WTC11 (cell line): ENCODE measurements around the gene LARGE1.

Experiments
- AFF4 ChIP-seq: sonication (generic); formaldehyde crosslinking; IDR thresholded peaks from 2 replicates; pipeline ENCODE4 v1.8.1; 2023; ENCODE audit warnings: mild to moderate bottlenecking, missing genetic modification reagents, borderline replicate concordance
- CTCF ChIP-seq: fragments of 200-600 bp; IDR thresholded peaks from 2 replicates; pipeline ENCODE4 v1.8.0; 2022; ENCODE audit warnings: antibody characterized with exemption
- JUN ChIP-seq: sonication (generic); formaldehyde crosslinking; IDR thresholded peaks from 2 replicates; pipeline ENCODE4 v1.8.0; 2023; ENCODE audit warnings: mild to moderate bottlenecking, missing genetic modification reagents
- SMAD3 ChIP-seq: sonication (generic); formaldehyde crosslinking; IDR thresholded peaks from 2 replicates; pipeline ENCODE4 v1.8.0; 2022; ENCODE audit warnings: missing genetic modification reagents, mild to moderate bottlenecking, borderline replicate concordance
- TEAD4 ChIP-seq: sonication (generic); formaldehyde crosslinking; IDR thresholded peaks from 2 replicates; pipeline ENCODE4 v1.8.0; 2022; ENCODE audit warnings: mild to moderate bottlenecking, missing genetic modification reagents
- USF1 ChIP-seq: sonication (generic); formaldehyde crosslinking; IDR thresholded peaks from 2 replicates; pipeline ENCODE4 v1.8.0; 2022; ENCODE audit warnings: mild to moderate bottlenecking, missing genetic modification reagents
- ZNF121 ChIP-seq: sonication (generic); formaldehyde crosslinking; IDR thresholded peaks from 2 replicates; pipeline ENCODE4 v1.8.0; 2023; ENCODE audit warnings: missing genetic modification reagents
- ZNF416 ChIP-seq: fragments of 250-450 bp; sonication (Bioruptor Pico); IDR thresholded peaks from 2 replicates; pipeline ENCODE4 v1.9.0; 2021; ENCODE audit warnings: mild to moderate bottlenecking, inconsistent platforms

GRCh38 chr22:33260498-33260897, 659.8 kb downstream of the LARGE1 start:
- TF ChIP-seq CTCF (no peak), SMAD3 (no peak), TEAD4 (CRISPR knock-in tag) (no peak), AFF4 (CRISPR knock-in tag) (no peak), ZNF416 (CRISPR knock-in tag) (no peak), USF1 (CRISPR knock-in tag) (no peak), JUN (no peak), ZNF121 (CRISPR knock-in tag) (no peak)
